ENCODE results near the gene LCE3D.

Gene LCE3D

GRCh38 chr1:152546704-152547103, 33.6 kb downstream of the LCE3D start:
- H3K4me3 ChIP-seq (ENCODE audit: low read length), result no peak overlapping the region
- no peak for TF ChIP-seq ZNF274 (IDR thresholded peaks at IDR 0.05; ENCODE audit: low read depth, low read length)

- TF ChIP-seq ZNF274 (IDR thresholded peaks at IDR 0.05; ENCODE audit: low read depth, low read length), result no peak
Measured at GRCh38 chr1:152543820-152544219, 36.5 kb downstream of the LCE3D start.

GRCh38 chr1:152539901-152540300, 40.4 kb downstream of the LCE3D start:
- no peak for TF ChIP-seq ZNF274 (IDR thresholded peaks at IDR 0.05; ENCODE audit: low read depth, low read length)
- H3K4me3 ChIP-seq (ENCODE audit: low read length), result no peak overlapping the region

More at GRCh38 chr1:152543820-152544219, 36.5 kb downstream of the LCE3D start:
- H3K4me3 ChIP-seq (ENCODE audit: low read length), result no peak overlapping the region

GRCh38 chr1:152537496-152537895, 42.8 kb downstream of the LCE3D start:
- H3K4me3 ChIP-seq (ENCODE audit: low read length), result no peak overlapping the region
- TF ChIP-seq ZNF274 (IDR thresholded peaks at IDR 0.05; ENCODE audit: low read depth, low read length), result no peak

GRCh38 chr1:152535774-152536173, 44.5 kb downstream of the LCE3D start:
- TF ChIP-seq ZNF274 (IDR thresholded peaks at IDR 0.05; ENCODE audit: low read depth, low read length), result no peak
- no peak overlapping the region for H3K4me3 ChIP-seq (ENCODE audit: low read length)

- no peak for TF ChIP-seq ZNF274 (IDR thresholded peaks at IDR 0.05; ENCODE audit: low read depth, low read length)
- H3K4me3 ChIP-seq (ENCODE audit: low read length), result no peak overlapping the region
Measured at GRCh38 chr1:152533327-152533938, 46.9 kb downstream of the LCE3D start.
